ENCODE data around the gene TMEM37. TPM values are rescaled to one million over a fixed set of nuclear protein-coding genes. Genes with fewer than 3 reads are reported as not detected.

TMEM37 gene
- total RNA-seq, 1 donor from 2014 or later: not detected

- no peak for DNase-seq (ENCODE audit: low spot score)
These were observed 1.3 kb downstream of the TMEM37 start for GRCh38 chr2:119432851-119433522.

- no peak for DNase-seq (ENCODE audit: low spot score)
These were observed 2.1 kb downstream of the TMEM37 start for GRCh38 chr2:119433636-119434327.

GRCh38 chr2:119434664-119435063, 3.0 kb downstream of the TMEM37 start:
- no peak for DNase-seq (ENCODE audit: low spot score)

GRCh38 chr2:119435081-119435952, 3.7 kb downstream of the TMEM37 start:
- DNase-seq (ENCODE audit: low spot score): no peak

GRCh38 chr2:119435953-119436297, 4.3 kb downstream of the TMEM37 start:
- DNase-seq (ENCODE audit: low spot score): no peak

GRCh38 chr2:119436993-119437772, 5.5 kb downstream of the TMEM37 start:
- no peak for DNase-seq (ENCODE audit: low spot score)

GRCh38 chr2:119438128-119438656, 6.5 kb downstream of the TMEM37 start:
- no peak for DNase-seq (ENCODE audit: low spot score)

GRCh38 chr2:119438726-119439284, 7.2 kb downstream of the TMEM37 start:
- no peak for DNase-seq (ENCODE audit: low spot score)

- no peak for DNase-seq (ENCODE audit: low spot score)
These were observed 8.2 kb downstream of the TMEM37 start for GRCh38 chr2:119439574-119440500.

- peak; percentile 45 for DNase-seq (ENCODE audit: low spot score)
These were observed 8.8 kb downstream of the TMEM37 start for GRCh38 chr2:119440501-119440870.

GRCh38 chr2:119440873-119441272, 9.2 kb downstream of the TMEM37 start:
- DNase-seq (ENCODE audit: low spot score): no peak

- DNase-seq (ENCODE audit: low spot score): no peak
These were observed 9.9 kb downstream of the TMEM37 start for GRCh38 chr2:119441376-119442225.

- no peak for DNase-seq (ENCODE audit: low spot score)
These were observed 10.6 kb downstream of the TMEM37 start for GRCh38 chr2:119442226-119442619.

GRCh38 chr2:119442850-119443249, 11.2 kb downstream of the TMEM37 start:
- DNase-seq (ENCODE audit: low spot score): no peak

GRCh38 chr2:119446037-119446436, 14.4 kb downstream of the TMEM37 start:
- no peak for DNase-seq (ENCODE audit: low spot score)

GRCh38 chr2:119448427-119449141, 16.9 kb downstream of the TMEM37 start:
- no peak for DNase-seq (ENCODE audit: low spot score)

GRCh38 chr2:119449521-119449920, 17.9 kb downstream of the TMEM37 start:
- no peak for DNase-seq (ENCODE audit: low spot score)

GRCh38 chr2:119451336-119452050, 19.8 kb downstream of the TMEM37 start:
- DNase-seq (ENCODE audit: low spot score): no peak

Measured in umbilical cord (tissue), 2 donors.